Loucy (cell line): ENCODE data around the gene PIGQ.

Experiments used
- H2AFZ ChIP-seq: fragments of 200-600 bp; sonication (generic); 2 replicates; pipeline ENCODE4 v1.6.0; 2016; ENCODE audit warnings: antibody characterized with exemption, mild to moderate bottlenecking, low read length, moderate library complexity
- H3F3A ChIP-seq: fragments of 200-600 bp; 2 replicates; pipeline ENCODE4 v1.6.0; 2016; ENCODE audit warnings: antibody characterized with exemption, low read depth, mild to moderate bottlenecking
- H3K27me3 ChIP-seq: fragments of 200-600 bp; sonication (generic); 2 replicates; pipeline ENCODE4 v1.6.1; 2014; ENCODE audit warnings: low read length, mild to moderate bottlenecking; ENCODE audit not compliant: insufficient read depth, poor library complexity, severe bottlenecking
- H3K36me3 ChIP-seq: fragments of 200-600 bp; sonication (generic); 2 replicates; pipeline ENCODE4 v1.6.1; 2016; ENCODE audit warnings: low read length; ENCODE audit not compliant: insufficient read depth
- H3K4me1 ChIP-seq: fragments of 200-600 bp; sonication (generic); 2 replicates; pipeline ENCODE4 v1.5.1; 2014; ENCODE audit warnings: low read length, mild to moderate bottlenecking; ENCODE audit not compliant: insufficient read depth, poor library complexity, severe bottlenecking
- H3K4me2 ChIP-seq: fragments of 200-600 bp; sonication (generic); 2 replicates; pipeline ENCODE4 v1.6.0; 2014; ENCODE audit warnings: antibody characterized with exemption, low read length, low read depth, mild to moderate bottlenecking; ENCODE audit not compliant: poor library complexity, severe bottlenecking
- H3K4me3 ChIP-seq: fragments of 200-600 bp; sonication (generic); 2 replicates; pipeline ENCODE4 v1.5.1; 2014; ENCODE audit warnings: low read length, mild to moderate bottlenecking, mixed read lengths; ENCODE audit not compliant: poor library complexity, severe bottlenecking
- H3K79me2 ChIP-seq: fragments of 200-600 bp; sonication (generic); 2 replicates; pipeline ENCODE4 v1.6.1; 2014; ENCODE audit warnings: low read length; ENCODE audit not compliant: insufficient read depth
- H3K9ac ChIP-seq: fragments of 200-600 bp; sonication (generic); 2 replicates; pipeline ENCODE4 v1.6.0; 2014; ENCODE audit warnings: mild to moderate bottlenecking, low read depth, low read length, moderate library complexity; ENCODE audit not compliant: poor library complexity, severe bottlenecking
- H3K9me2 ChIP-seq: fragments of 200-600 bp; sonication (generic); replicated peaks from 2 replicates; pipeline ENCODE4 v1.6.1; 2016; ENCODE audit warnings: low read depth, low read length, mixed read lengths
- H3K9me3 ChIP-seq: fragments of 200-600 bp; sonication (generic); 2 replicates; pipeline ENCODE4 v1.6.1; 2014; ENCODE audit warnings: mild to moderate bottlenecking, antibody characterized with exemption, low read length, low read depth; ENCODE audit not compliant: insufficient read depth
- H4K20me1 ChIP-seq: fragments of 200-600 bp; sonication (generic); 2 replicates; pipeline ENCODE4 v1.6.0; 2014; ENCODE audit warnings: antibody characterized with exemption, low read length, mild to moderate bottlenecking; ENCODE audit not compliant: insufficient read depth, poor library complexity, severe bottlenecking
- CTCF ChIP-seq: fragments of 200-600 bp; sonication (generic); conservative IDR thresholded peaks from 2 replicates; pipeline ENCODE4 v1.5.1; 2014; ENCODE audit warnings: mild to moderate bottlenecking, antibody characterized with exemption, low read length
- EZH2phosphoT487 ChIP-seq: fragments of 200-600 bp; IDR thresholded peaks from 2 replicates; pipeline ENCODE4 v1.6.1; 2018; ENCODE audit warnings: antibody characterized with exemption, mild to moderate bottlenecking, moderate library complexity, borderline replicate concordance

PIGQ gene

GRCh38 chr16:530111-530817 is 39.5 kb upstream of the PIGQ start:
- Histone ChIP-seq H4K20me1 (peaks cover 13% of the 10 kb centered on the region), H3K79me2 (peaks cover 53% of the 10 kb centered on the region), H3K9ac (peak overlapping the region; percentile 84), H3K27me3 (no peaks in the 10 kb centered on the region), H3K9me3 (no peaks in the 10 kb centered on the region), H3K9me2 (no peaks in the 10 kb centered on the region), H3K4me3 (peak overlapping the region; percentile 79), H3K36me3 (no peaks in the 10 kb centered on the region), H2AFZ (no peak overlapping the region), H3F3A (no peaks in the 10 kb centered on the region), H3K4me2 (peak overlapping the region; percentile 72), H3K4me1 (peaks cover 6% of the 10 kb centered on the region)
- TF ChIP-seq CTCF: no peak
- TF ChIP-seq EZH2phosphoT487: no peak

GRCh38 chr16:531494-532125 is 38.2 kb upstream of the PIGQ start:
- Histone ChIP-seq H4K20me1 (peaks cover 13% of the 10 kb centered on the region), H2AFZ (no peak overlapping the region), H3F3A (no peaks in the 10 kb centered on the region), H3K9ac (no peak overlapping the region), H3K36me3 (no peaks in the 10 kb centered on the region), H3K4me1 (peaks cover 3% of the 10 kb centered on the region), H3K9me3 (no peaks in the 10 kb centered on the region), H3K4me2 (no peak overlapping the region), H3K27me3 (no peaks in the 10 kb centered on the region), H3K9me2 (no peaks in the 10 kb centered on the region), H3K4me3 (no peak overlapping the region), H3K79me2 (peaks cover 51% of the 10 kb centered on the region)
- TF ChIP-seq EZH2phosphoT487 (no peak), CTCF (no peak)

- Histone ChIP-seq H3F3A (no peaks in the 10 kb centered on the region), H3K4me2 (no peak overlapping the region), H3K9me2 (no peaks in the 10 kb centered on the region), H4K20me1 (peaks cover 13% of the 10 kb centered on the region), H3K4me3 (no peak overlapping the region), H3K9ac (no peak overlapping the region), H3K36me3 (no peaks in the 10 kb centered on the region), H3K9me3 (no peaks in the 10 kb centered on the region), H3K27me3 (no peaks in the 10 kb centered on the region), H2AFZ (no peak overlapping the region), H3K79me2 (peaks cover 45% of the 10 kb centered on the region), H3K4me1 (peaks cover 3% of the 10 kb centered on the region)
- no peak for TF ChIP-seq CTCF
- no peak for TF ChIP-seq EZH2phosphoT487
Measured at GRCh38 chr16:533391-534123, 36.2 kb upstream of the PIGQ start.
